PC-3 (cell line): Measurements from ENCODE around the gene CHAF1A. TPM values are rescaled to one million over a fixed set of nuclear protein-coding genes. Genes with fewer than 3 reads are reported as not detected.

Experiments used
- ATAC-seq: fragments of 200-7000 bp; cut with Tn5 transposase; 2 replicates; pipeline ENCODE4 v1.9.1; 2020; ENCODE audit warnings: mild to moderate bottlenecking, moderate library complexity
- BruUV-seq: library from RNA; stranded (reverse); fragments of 400-500 nt; replicated peaks from 2 replicates; lab custom pipeline; 2021; lab: Mats Ljungman, UMichigan
- CTCF ChIA-PET: fragments of 300-600 bp; sonication (Branson Sonifier 250); formaldehyde crosslinking; loops from one replicate; lab custom pipeline; 2022; ENCODE audit warnings: antibody characterized with exemption; lab: Charles Lee
- POLR2A ChIA-PET: fragments of 300-600 bp; sonication (Branson Sonifier 250); formaldehyde crosslinking; loops from one replicate; lab custom pipeline; 2022; ENCODE audit warnings: antibody characterized with exemption; ENCODE audit not compliant: unreplicated experiment; lab: Charles Lee
- DNase-seq: peaks from one replicate; pipeline ENCODE4 v3.0.0-alpha.2; 2015
- H2AFZ ChIP-seq: fragments of 300-600 bp; sonication (generic); 2 replicates; pipeline ENCODE4 v1.6.0; 2016; ENCODE audit warnings: antibody characterized with exemption, low read length
- H3F3A ChIP-seq: fragments of 300-600 bp; sonication (generic); one replicate; pipeline ENCODE4 v1.6.0; 2017; ENCODE audit warnings: antibody characterized with exemption, low read length, control low read depth, mild to moderate bottlenecking; ENCODE audit not compliant: unreplicated experiment
- H3K27ac ChIP-seq: fragments of 300-600 bp; sonication (generic); 2 replicates; pipeline ENCODE4 v1.5.1; 2016; ENCODE audit warnings: mild to moderate bottlenecking, low read length
- H3K27me3 ChIP-seq: fragments of 300-600 bp; sonication (generic); 2 replicates; pipeline ENCODE4 v1.6.1; 2016; ENCODE audit warnings: low read length, mixed read lengths
- H3K36me3 ChIP-seq: fragments of 300-600 bp; sonication (generic); 2 replicates; pipeline ENCODE4 v1.6.1; 2016; ENCODE audit warnings: low read depth, mixed run types, low read length, mixed read lengths
- H3K4me1 ChIP-seq: fragments of 300-600 bp; sonication (generic); 2 replicates; pipeline ENCODE4 v1.5.1; 2016; ENCODE audit warnings: low read length; ENCODE audit not compliant: insufficient read depth
- H3K4me2 ChIP-seq: fragments of 300-600 bp; sonication (generic); 2 replicates; pipeline ENCODE4 v1.6.0; 2016; ENCODE audit warnings: low read length
- H3K4me3 ChIP-seq: fragments of 300-600 bp; sonication (generic); 2 replicates; pipeline ENCODE4 v1.5.1; 2016; ENCODE audit warnings: mild to moderate bottlenecking, low read length, mixed read lengths
- H3K79me2 ChIP-seq: fragments of 300-600 bp; sonication (generic); 2 replicates; pipeline ENCODE4 v1.6.1; 2017; ENCODE audit warnings: low read length, mixed read lengths
- H3K9ac ChIP-seq: fragments of 300-600 bp; sonication (generic); 2 replicates; pipeline ENCODE4 v1.6.0; 2016; ENCODE audit warnings: mild to moderate bottlenecking, low read length
- H3K9me2 ChIP-seq: fragments of 300-600 bp; sonication (generic); replicated peaks from 2 replicates; pipeline ENCODE4 v1.6.1; 2016; ENCODE audit warnings: mixed run types, low read length, mixed read lengths
- H3K9me3 ChIP-seq: fragments of 300-600 bp; sonication (generic); 2 replicates; pipeline ENCODE4 v1.6.1; 2016; ENCODE audit warnings: low read length, mixed read lengths
- H4K20me1 ChIP-seq: fragments of 300-600 bp; sonication (generic); 2 replicates; pipeline ENCODE4 v1.6.1; 2016; ENCODE audit warnings: low read length, mixed read lengths
- CTCF ChIP-seq: fragments of 300-600 bp; sonication (generic); conservative IDR thresholded peaks from 2 replicates; pipeline ENCODE4 v1.5.1; 2017; ENCODE audit warnings: antibody characterized with exemption, low read depth, mild to moderate bottlenecking, low read length
- EZH2 ChIP-seq: fragments of 300-600 bp; sonication (generic); IDR thresholded peaks from one replicate; pipeline ENCODE4 v1.6.1; 2017; ENCODE audit warnings: antibody characterized with exemption, mild to moderate bottlenecking, low read length; ENCODE audit not compliant: unreplicated experiment
- EZH2phosphoT487 ChIP-seq: fragments of 300-600 bp; sonication (generic); IDR thresholded peaks from 2 replicates; pipeline ENCODE4 v1.6.1; 2018; ENCODE audit warnings: mild to moderate bottlenecking, antibody characterized with exemption, low read length, borderline replicate concordance
- intact Hi-C: fragments of 100-400 bp; cut with micrococcal nuclease; formaldehyde crosslinking; loops from 2 replicates; pipeline ENCODE4 v1.9.0; 2023
- total RNA-seq: library from RNA; depleted of rRNA; stranded (reverse); fragments of >200 nt; gene quantifications from 2 replicates; pipeline ENCODE4 v1.2.3, GENCODE V29; 2014

CHAF1A gene
- total RNA-seq, 1 experiment from 2014 or later, result 48.9 TPM

GRCh38 chr19:4448147-4448985 is 45.9 kb downstream of the CHAF1A start:
- intact Hi-C loops, result no loop called here
- Histone ChIP-seq H3K79me2 (no peaks in the 10 kb centered on the region), H4K20me1 (no peaks in the 10 kb centered on the region), H3K9me3 (no peaks in the 10 kb centered on the region), H2AFZ (no peak overlapping the region), H3K9me2 (no peaks in the 10 kb centered on the region), H3K4me2 (no peak overlapping the region), H3K27me3 (no peaks in the 10 kb centered on the region), H3K4me1 (no peaks in the 10 kb centered on the region), H3K27ac (no peak overlapping the region), H3K36me3 (no peaks in the 10 kb centered on the region), H3K9ac (no peak overlapping the region), H3F3A (no peaks in the 10 kb centered on the region), H3K4me3 (no peak overlapping the region)
- no peak for TF ChIP-seq EZH2
- no peak for TF ChIP-seq EZH2phosphoT487
- TF ChIP-seq CTCF, result no peak
- BruUV-seq, result no TSS peak
- DNase-seq, result no peak
- ATAC-seq, result no peak
- ChIA-PET POLR2A (no interaction called here), CTCF (no interaction called here)

GRCh38 chr19:4449022-4449638 is 46.7 kb downstream of the CHAF1A start:
- TF ChIP-seq EZH2 (no peak), EZH2phosphoT487 (no peak)
- H3K4me1 ChIP-seq, result no peaks in the 10 kb centered on the region
- ATAC-seq (no peak), DNase-seq (no peak)
- no peak overlapping the region for H3K9ac ChIP-seq
- ChIA-PET CTCF (no interaction called here), POLR2A (no interaction called here)
- H3F3A ChIP-seq, result no peaks in the 10 kb centered on the region
- no peaks in the 10 kb centered on the region for H3K9me3 ChIP-seq
- no peaks in the 10 kb centered on the region for H3K9me2 ChIP-seq
- intact Hi-C loops, result no loop called here
- BruUV-seq, result no TSS peak
- H4K20me1 ChIP-seq, result no peaks in the 10 kb centered on the region
- no peaks in the 10 kb centered on the region for H3K27me3 ChIP-seq
- no peak overlapping the region for H3K4me2 ChIP-seq
- H3K79me2 ChIP-seq, result no peaks in the 10 kb centered on the region
- no peak overlapping the region for H3K27ac ChIP-seq
- H3K4me3 ChIP-seq, result no peak overlapping the region
- no peak overlapping the region for H2AFZ ChIP-seq
- no peaks in the 10 kb centered on the region for H3K36me3 ChIP-seq

- Histone ChIP-seq H3K36me3 (no peaks in the 10 kb centered on the region), H3K9me3 (no peaks in the 10 kb centered on the region), H3K4me2 (no peak overlapping the region), H3F3A (no peaks in the 10 kb centered on the region), H3K4me3 (no peak overlapping the region), H3K9me2 (no peaks in the 10 kb centered on the region), H3K4me1 (no peaks in the 10 kb centered on the region), H3K9ac (no peak overlapping the region), H2AFZ (no peak overlapping the region), H4K20me1 (no peaks in the 10 kb centered on the region), H3K79me2 (no peaks in the 10 kb centered on the region), H3K27me3 (no peaks in the 10 kb centered on the region), H3K27ac (no peak overlapping the region)
- no peak for DNase-seq
- BruUV-seq, result no TSS peak
- no peak for ATAC-seq
- POLR2A ChIA-PET, result no interaction called here
- CTCF ChIA-PET, result no interaction called here
- intact Hi-C loops, result no loop called here
- TF ChIP-seq EZH2, result no peak
- no peak for TF ChIP-seq CTCF
- no peak for TF ChIP-seq EZH2phosphoT487
These were observed 47.2 kb downstream of the CHAF1A start for GRCh38 chr19:4449639-4450028.
